H1 (cell line): ENCODE data around the gene YTHDF2. TPM values are rescaled to one million over a fixed set of nuclear protein-coding genes. Genes with fewer than 3 reads are reported as not detected.

Source experiments
- CTCF ChIA-PET: fragments of 300-600 bp; sonication (Branson Sonifier 250); formaldehyde crosslinking; loops from one replicate; lab custom pipeline; 2021; ENCODE audit not compliant: partially characterized antibody; lab: Charles Lee
- POLR2A ChIA-PET: fragments of 300-600 bp; sonication (Branson Sonifier 250); formaldehyde crosslinking; loops from one replicate; lab custom pipeline; 2021; ENCODE audit warnings: inconsistent platforms; ENCODE audit not compliant: partially characterized antibody; lab: Charles Lee
- DNase-seq, 2 experiments: peaks; one replicate each; pipeline versions ENCODE4 v3.0.0 to v3.0.0-alpha.2; 2010 to 2022; ENCODE audit warnings: low spot score in 2 of 2, low read depth in 1 of 2, mixed read lengths in 1 of 2
- FAIRE-seq: peaks from 2 replicates; lab custom pipeline; 2011; peaks lifted over from hg19 to GRCh38; lab: Jason Lieb, UNC
- H2AFZ ChIP-seq: 2 replicates; pipeline ENCODE4 v1.8.1; 2012; ENCODE audit warnings: low read length, inconsistent platforms
- H2AK5ac ChIP-seq: 2 replicates; pipeline ENCODE4 v1.6.1; 2013; ENCODE audit warnings: low read depth, low read length
- H2BK120ac ChIP-seq: replicated peaks from 2 replicates; pipeline ENCODE3; 2013; ENCODE audit warnings: low read depth, low read length, inconsistent platforms
- H2BK12ac ChIP-seq: 2 replicates; pipeline ENCODE4 v1.6.1; 2013; ENCODE audit warnings: low read depth, low read length
- H2BK15ac ChIP-seq: 2 replicates; pipeline ENCODE4 v1.6.1; 2013; ENCODE audit warnings: low read length
- H2BK20ac ChIP-seq: 2 replicates; pipeline ENCODE4 v1.6.1; 2013; ENCODE audit warnings: low read length
- H2BK5ac ChIP-seq: 2 replicates; pipeline ENCODE4 v1.6.1; 2013; ENCODE audit warnings: low read depth, low read length
- H3K14ac ChIP-seq: 2 replicates; pipeline ENCODE4 v1.6.1; 2013; ENCODE audit warnings: inconsistent platforms; ENCODE audit not compliant: insufficient read length
- H3K18ac ChIP-seq: 2 replicates; pipeline ENCODE4 v1.6.1; 2013; ENCODE audit warnings: low read length; ENCODE audit errors: extremely low read depth
- H3K23ac ChIP-seq: 2 replicates; pipeline ENCODE4 v1.6.1; 2013; ENCODE audit warnings: inconsistent platforms; ENCODE audit not compliant: insufficient read length
- H3K23me2 ChIP-seq: 2 replicates; pipeline ENCODE4 v1.6.1; 2013; ENCODE audit warnings: low read depth, low read length
- H3K27ac ChIP-seq: 2 replicates; pipeline ENCODE4 v1.6.1; 2011; ENCODE audit warnings: low read depth, low read length, inconsistent platforms
- H3K27me3 ChIP-seq, 4 experiments: replicated peaks in 1 of 4; 1 replicate in 1 of 4; 2 replicates in 3 of 4; pipeline versions ENCODE4 v1.6.1 to v1.8.1; 2011 to 2013; ENCODE audit warnings: low read length in 3 of 4, mild to moderate bottlenecking in 3 of 4, inconsistent platforms in 2 of 4, mixed read lengths in 2 of 4, moderate library complexity in 1 of 4; ENCODE audit not compliant: control insufficient read depth in 3 of 4, insufficient read depth in 3 of 4; ENCODE audit errors: extremely low read depth in 1 of 4
- H3K36me3 ChIP-seq, 4 experiments: 2 replicates each; pipeline versions ENCODE4 v1.6.1 to v1.8.1; 2011 to 2013; ENCODE audit warnings: mild to moderate bottlenecking in 4 of 4, low read length in 3 of 4, moderate library complexity in 2 of 4, control low read depth in 1 of 4, inconsistent platforms in 1 of 4; ENCODE audit not compliant: insufficient read depth in 4 of 4, control insufficient read depth in 2 of 4
- H3K4ac ChIP-seq: replicated peaks from 2 replicates; pipeline ENCODE3; 2013; ENCODE audit warnings: low read length, low read depth, mixed read lengths, inconsistent platforms; ENCODE audit not compliant: insufficient read length
- H3K4me1 ChIP-seq, 4 experiments: replicated peaks in 1 of 4; 1 replicate in 1 of 4; 2 replicates in 3 of 4; pipeline versions ENCODE4 v1.6.1 to v1.8.1; 2011 to 2013; ENCODE audit warnings: low read length in 3 of 4, inconsistent platforms in 2 of 4, mixed read lengths in 1 of 4; ENCODE audit not compliant: insufficient read depth in 4 of 4, control insufficient read depth in 3 of 4
- H3K4me2 ChIP-seq, 2 experiments: 2 replicates each; pipeline versions ENCODE4 v1.6.1 to v1.8.1; 2011 to 2013; ENCODE audit warnings: low read depth in 2 of 2, low read length in 2 of 2, control low read depth in 1 of 2, inconsistent platforms in 1 of 2, mild to moderate bottlenecking in 1 of 2; ENCODE audit not compliant: insufficient read depth in 1 of 2
- H3K4me3 ChIP-seq, 4 experiments: fragments of 200-600, 300-600 bp in 1 of 4; sonication (generic), shearing (Covaris generic), sonication (Bioruptor Twin) in 1 of 4; 2 replicates each; pipeline versions ENCODE4 v1.5.1 to v1.8.1; 2011 to 2016; ENCODE audit warnings: low read length in 4 of 4, low read depth in 3 of 4, control low read depth in 2 of 4, inconsistent platforms in 2 of 4, mild to moderate bottlenecking in 2 of 4, mixed read lengths in 1 of 4, moderate library complexity in 1 of 4; ENCODE audit not compliant: insufficient read depth in 2 of 4; ENCODE audit errors: extremely low read depth in 1 of 4
- H3K56ac ChIP-seq: replicated peaks from 2 replicates; pipeline ENCODE3; 2013; ENCODE audit warnings: low read depth, mild to moderate bottlenecking, mixed read lengths, low read length, inconsistent platforms; ENCODE audit not compliant: insufficient read length
- H3K79me1 ChIP-seq: 2 replicates; pipeline ENCODE4 v1.6.1; 2013; ENCODE audit warnings: low read depth, low read length, control low read depth
- H3K79me2 ChIP-seq, 2 experiments: 2 replicates each; pipeline versions ENCODE4 v1.6.1 to v1.8.1; 2012 to 2013; ENCODE audit warnings: low read length in 2 of 2, mild to moderate bottlenecking in 2 of 2, inconsistent platforms in 1 of 2; ENCODE audit not compliant: insufficient read depth in 2 of 2, control insufficient read depth in 1 of 2
- H3K9ac ChIP-seq, 4 experiments: replicated peaks in 1 of 4; 1 replicate in 1 of 4; 2 replicates in 3 of 4; pipeline versions ENCODE4 v1.6.1 to v1.8.1; 2011 to 2013; ENCODE audit warnings: low read depth in 3 of 4, low read length in 3 of 4, control low read depth in 2 of 4, mild to moderate bottlenecking in 2 of 4, moderate library complexity in 2 of 4, inconsistent platforms in 1 of 4; ENCODE audit errors: extremely low read depth in 1 of 4
- H3K9me3 ChIP-seq, 2 experiments: 2 replicates each; pipeline versions ENCODE4 v1.6.1 to v1.8.1; 2012 to 2013; ENCODE audit warnings: mild to moderate bottlenecking in 2 of 2, moderate library complexity in 2 of 2, control low read depth in 1 of 2, inconsistent platforms in 1 of 2, low read depth in 1 of 2, low read length in 1 of 2, mixed read lengths in 1 of 2; ENCODE audit not compliant: insufficient read depth in 2 of 2
- H4K20me1 ChIP-seq, 2 experiments: replicated peaks in 1 of 2; 2 replicates each; pipeline versions ENCODE3 to v1.8.1; 2011 to 2013; ENCODE audit warnings: inconsistent platforms in 2 of 2, low read length in 2 of 2, mild to moderate bottlenecking in 1 of 2; ENCODE audit not compliant: insufficient read depth in 2 of 2, control insufficient read depth in 1 of 2
- H4K5ac ChIP-seq: 2 replicates; pipeline ENCODE4 v1.6.1; 2013; ENCODE audit warnings: low read length, low read depth, mixed read lengths, inconsistent platforms; ENCODE audit not compliant: insufficient read length
- H4K8ac ChIP-seq: 2 replicates; pipeline ENCODE4 v1.8.0; 2013; ENCODE audit warnings: mild to moderate bottlenecking, moderate library complexity, low read length, inconsistent platforms; ENCODE audit not compliant: insufficient read depth; ENCODE audit errors: extremely low read depth
- H4K91ac ChIP-seq: replicated peaks from 2 replicates; pipeline ENCODE3; 2013; ENCODE audit warnings: low read length, mixed read lengths, inconsistent platforms; ENCODE audit not compliant: insufficient read length
- ATF2 ChIP-seq: IDR thresholded peaks from 2 replicates; pipeline ENCODE4 v1.6.1; 2012; ENCODE audit warnings: low read length, inconsistent platforms
- CEBPB ChIP-seq: IDR thresholded peaks from 2 replicates; pipeline ENCODE4 v1.6.1; 2012; ENCODE audit warnings: low read depth, low read length
- CHD2 ChIP-seq: IDR thresholded peaks from 2 replicates; pipeline ENCODE4 v1.6.1; 2012; ENCODE audit warnings: low read length, improper control_type of control experiment
- KDM1A ChIP-seq: fragments of 200-600, 300-600 bp; sonication (generic); IDR thresholded peaks from 2 replicates; pipeline ENCODE4 v1.7.1; 2016; ENCODE audit warnings: mild to moderate bottlenecking, low read length, borderline replicate concordance
- POLR2AphosphoS5 ChIP-seq: IDR thresholded peaks from 2 replicates; pipeline ENCODE4 v1.6.1; 2011; ENCODE audit warnings: low read depth, low read length
- RNF2 ChIP-seq: fragments of 200-900, 300-1000 bp; sonication (generic); IDR thresholded peaks from 2 replicates; pipeline ENCODE4 v1.7.1; 2016; ENCODE audit warnings: borderline replicate concordance, low read depth, mild to moderate bottlenecking, antibody characterized with exemption, low read length; ENCODE audit not compliant: poor library complexity, severe bottlenecking; ENCODE audit errors: missing control alignments
- RXRA ChIP-seq: IDR thresholded peaks from 2 replicates; pipeline ENCODE4 v1.6.1; 2011; ENCODE audit warnings: low read depth, mild to moderate bottlenecking, low read length, moderate library complexity; ENCODE audit not compliant: insufficient read depth
- TAF1 ChIP-seq: IDR thresholded peaks from 2 replicates; pipeline ENCODE4 v1.6.1; 2011; ENCODE audit warnings: mild to moderate bottlenecking, low read depth, low read length
- WGBS, 2 experiments: shearing (Covaris generic) in 1 of 2; methylation state at CpG; one replicate each; pipeline versions ENCODE4 v1.1.6 to v1.1.7; 2013 to 2015; ENCODE audit warnings: low lambda C conversion rate in 2 of 2, mixed read lengths in 2 of 2, inconsistent platforms in 1 of 2, low coverage in 1 of 2, missing lambda C conversion rate in 1 of 2; ENCODE audit not compliant: insufficient replicate concordance in 2 of 2, insufficient coverage in 1 of 2, insufficient read length in 1 of 2; ENCODE audit errors: extremely low coverage in 1 of 2, missing lambda C conversion rate in 1 of 2; 5-methylcytosine and 5-hydroxymethylcytosine counted together
- polyA plus RNA-seq, 7 experiments: library from polyadenylated mRNA; depleted of rRNA in 3 of 7; stranded (reverse) in 5 of 7; unstranded in 2 of 7; fragments of >200 nt in 5 of 7; fragments of 200-250 nt in 2 of 7; gene quantifications; 1 replicate in 5 of 7; 2 replicates in 1 of 7; 4 replicates in 1 of 7; pipeline versions ENCODE4 v1.2.1 to v1.2.3, GENCODE V29; 2011 to 2013; ENCODE audit warnings: missing spikeins in 2 of 7, mixed read lengths in 2 of 7
- total RNA-seq: library from RNA; stranded (reverse); fragmentation: NEBNext Ultra II Directional; extraction: Animal tissue kit (Norgen Biotek cat#: 25700); gene quantifications from 2 replicates; pipeline ENCODE4 v1.2.1, GENCODE V29; 2021
- TF ChIP-seq, protein P1 (sequence below): IDR thresholded peaks from 2 replicates; pipeline ENCODE4 v1.6.1; 2012; ENCODE audit warnings: inconsistent platforms

Gene YTHDF2
- total and polyA plus RNA-seq, 2 of the 8 experiments (the other 6 are each of a cell fraction or from before 2014, with no cell fraction given) = 128 to 164 TPM

GRCh38 chr1:28716336-28716735 lies 20.4 kb upstream of the YTHDF2 start:
- no peak overlapping the region for H2BK15ac ChIP-seq
- CTCF ChIA-PET = interaction anchor here (0.7 to 2.2 kb wide), 2 partner anchors 113 to 161 kb away, joined by 5 read pairs; no protein-coding TSS in a partner anchor

More at GRCh38 chr1:28716336-28716735, 20.4 kb upstream of the YTHDF2 start:
- 94% methylated on average over 2 of the region's 2 CpGs; no CpG with 5 or more reads in 1 of the 2 experiments for WGBS, 2 experiments
- H3K18ac ChIP-seq = no peak overlapping the region
- no peak overlapping the region for H3K4ac ChIP-seq
- H4K8ac ChIP-seq = no peak overlapping the region
- no peak overlapping the region for H2BK5ac ChIP-seq
- FAIRE-seq = no peak
- H3K4me3 ChIP-seq = no peak overlapping the region
- H3K4me2 ChIP-seq = no peak overlapping the region
- H2AFZ ChIP-seq = no peak overlapping the region
- H3K9me3 ChIP-seq = no peaks in the 10 kb centered on the region
- TF ChIP-seq, protein P1, sequence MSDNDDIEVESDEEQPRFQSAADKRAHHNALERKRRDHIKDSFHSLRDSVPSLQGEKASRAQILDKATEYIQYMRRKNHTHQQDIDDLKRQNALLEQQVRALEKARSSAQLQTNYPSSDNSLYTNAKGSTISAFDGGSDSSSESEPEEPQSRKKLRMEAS = no peak
- TF ChIP-seq POLR2AphosphoS5 = no peak
- no peak for TF ChIP-seq RNF2
- TF ChIP-seq ATF2 = no peak
- no peak for TF ChIP-seq CEBPB
- no peak for TF ChIP-seq RXRA
- TF ChIP-seq KDM1A = no peak
- no peak for TF ChIP-seq CHD2
- TF ChIP-seq TAF1 = no peak
- POLR2A ChIA-PET = interaction anchor here (0.8 to 13.5 kb wide), 4 partner anchors 11 to 67 kb away, joined by 3 to 185 read pairs (median 4); partner anchors contain the start of genes RNU11 and YTHDF2
- DNase-seq = no peak
- no peak overlapping the region for H3K56ac ChIP-seq
- no peak overlapping the region for H2BK20ac ChIP-seq
- no peak overlapping the region for H2BK120ac ChIP-seq
- H3K79me1 ChIP-seq = no peaks in the 10 kb centered on the region
- no peak overlapping the region for H4K91ac ChIP-seq
- H3K4me1 ChIP-seq = no peaks in the 10 kb centered on the region
- H3K14ac ChIP-seq = no peak overlapping the region
- no peak overlapping the region for H2AK5ac ChIP-seq
- peaks cover 5 to 33% (median 20%) of the 10 kb centered on the region in 4 experiments; a peak in 7 of 8 replicates for H3K36me3 ChIP-seq
- H2BK12ac ChIP-seq = no peak overlapping the region
- H3K23me2 ChIP-seq = no peaks in the 10 kb centered on the region
- H4K20me1 ChIP-seq = peaks cover 0 to 1% of the 10 kb centered on the region in 2 experiments
- H4K5ac ChIP-seq = no peak overlapping the region
- H3K27me3 ChIP-seq = no peaks in the 10 kb centered on the region
- H3K27ac ChIP-seq = no peak overlapping the region
- no peaks in the 10 kb centered on the region for H3K79me2 ChIP-seq
- H3K23ac ChIP-seq = no peak overlapping the region
- no peak overlapping the region; a peak in 1 of 7 replicates for H3K9ac ChIP-seq
